ENCODE measurements around the gene THBS1.

THBS1 gene

DNA sequence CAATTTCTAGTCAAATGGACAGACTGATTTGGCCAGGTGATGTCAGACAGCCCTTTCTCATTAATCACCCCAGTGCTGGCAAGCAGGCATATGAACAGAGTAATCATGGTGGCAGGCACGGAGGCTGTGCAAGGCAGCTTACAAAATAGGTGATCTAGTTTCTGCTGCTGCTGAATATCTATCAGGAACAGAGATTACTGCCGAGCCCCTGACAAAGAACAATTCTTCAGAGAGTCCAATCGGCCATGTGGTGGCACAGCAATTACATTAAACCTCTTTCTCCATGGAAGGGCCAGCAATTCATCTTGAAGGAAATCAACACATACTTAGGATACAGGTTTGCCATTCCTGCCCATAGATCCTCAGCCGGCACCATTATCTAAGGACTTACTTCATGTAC lies 32.3 kb upstream of the THBS1 start (continued):
- TF ChIP-seq, protein P1, sequence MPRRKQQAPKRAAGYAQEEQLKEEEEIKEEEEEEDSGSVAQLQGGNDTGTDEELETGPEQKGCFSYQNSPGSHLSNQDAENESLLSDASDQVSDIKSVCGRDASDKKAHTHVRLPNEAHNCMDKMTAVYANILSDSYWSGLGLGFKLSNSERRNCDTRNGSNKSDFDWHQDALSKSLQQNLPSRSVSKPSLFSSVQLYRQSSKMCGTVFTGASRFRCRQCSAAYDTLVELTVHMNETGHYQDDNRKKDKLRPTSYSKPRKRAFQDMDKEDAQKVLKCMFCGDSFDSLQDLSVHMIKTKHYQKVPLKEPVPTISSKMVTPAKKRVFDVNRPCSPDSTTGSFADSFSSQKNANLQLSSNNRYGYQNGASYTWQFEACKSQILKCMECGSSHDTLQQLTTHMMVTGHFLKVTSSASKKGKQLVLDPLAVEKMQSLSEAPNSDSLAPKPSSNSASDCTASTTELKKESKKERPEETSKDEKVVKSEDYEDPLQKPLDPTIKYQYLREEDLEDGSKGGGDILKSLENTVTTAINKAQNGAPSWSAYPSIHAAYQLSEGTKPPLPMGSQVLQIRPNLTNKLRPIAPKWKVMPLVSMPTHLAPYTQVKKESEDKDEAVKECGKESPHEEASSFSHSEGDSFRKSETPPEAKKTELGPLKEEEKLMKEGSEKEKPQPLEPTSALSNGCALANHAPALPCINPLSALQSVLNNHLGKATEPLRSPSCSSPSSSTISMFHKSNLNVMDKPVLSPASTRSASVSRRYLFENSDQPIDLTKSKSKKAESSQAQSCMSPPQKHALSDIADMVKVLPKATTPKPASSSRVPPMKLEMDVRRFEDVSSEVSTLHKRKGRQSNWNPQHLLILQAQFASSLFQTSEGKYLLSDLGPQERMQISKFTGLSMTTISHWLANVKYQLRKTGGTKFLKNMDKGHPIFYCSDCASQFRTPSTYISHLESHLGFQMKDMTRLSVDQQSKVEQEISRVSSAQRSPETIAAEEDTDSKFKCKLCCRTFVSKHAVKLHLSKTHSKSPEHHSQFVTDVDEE (CRISPR knock-in tag; IDR thresholded peaks at IDR 0.05) = no peak
- no peak for TF ChIP-seq ZFP3 (CRISPR knock-in tag; IDR thresholded peaks at IDR 0.05)

DNA sequence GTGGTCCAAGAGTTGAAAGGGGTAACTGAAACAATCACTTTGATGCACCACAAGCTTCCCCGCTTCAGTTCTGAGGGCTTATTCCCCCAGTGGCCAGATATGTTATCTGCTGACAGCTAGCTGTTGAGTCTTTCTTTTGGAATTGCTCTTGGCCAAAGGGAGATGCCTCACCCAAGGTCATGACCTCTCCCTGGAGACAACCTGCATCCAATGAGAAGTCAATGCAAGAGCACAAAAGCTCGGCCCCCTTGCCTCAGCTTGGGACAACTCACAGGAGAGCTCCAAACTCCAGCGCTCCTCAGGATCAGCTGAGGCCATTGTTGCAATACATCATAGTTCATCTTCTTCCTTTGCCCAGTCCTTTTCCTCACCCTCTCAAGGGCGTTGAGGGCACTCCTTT lies 31.0 kb upstream of the THBS1 start:
- no peak for ATAC-seq
- no peak for TF ChIP-seq PPARA (CRISPR knock-in tag; IDR thresholded peaks at IDR 0.05; ENCODE audit: borderline replicate concordance)

DNA sequence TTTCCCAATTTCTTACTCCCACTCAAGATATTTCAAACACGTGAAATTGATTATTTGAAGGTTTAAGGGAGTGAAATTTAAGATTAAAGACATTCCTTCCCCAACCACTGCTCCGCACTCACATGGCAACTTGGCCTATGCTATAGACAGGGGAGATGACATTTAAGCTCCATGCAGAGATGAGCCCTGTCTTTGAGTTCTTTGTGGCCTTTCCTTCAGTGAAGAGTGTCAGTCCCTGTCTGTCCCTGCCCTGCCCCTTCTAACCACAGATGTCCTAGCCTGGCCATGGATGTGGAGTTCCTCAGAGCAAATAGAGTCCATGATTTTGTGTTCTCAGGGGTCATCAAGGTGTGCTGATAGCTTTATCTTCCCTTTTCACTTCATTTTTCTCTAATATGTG lies 29.4 kb upstream of the THBS1 start:
- TF ChIP-seq, protein P2, sequence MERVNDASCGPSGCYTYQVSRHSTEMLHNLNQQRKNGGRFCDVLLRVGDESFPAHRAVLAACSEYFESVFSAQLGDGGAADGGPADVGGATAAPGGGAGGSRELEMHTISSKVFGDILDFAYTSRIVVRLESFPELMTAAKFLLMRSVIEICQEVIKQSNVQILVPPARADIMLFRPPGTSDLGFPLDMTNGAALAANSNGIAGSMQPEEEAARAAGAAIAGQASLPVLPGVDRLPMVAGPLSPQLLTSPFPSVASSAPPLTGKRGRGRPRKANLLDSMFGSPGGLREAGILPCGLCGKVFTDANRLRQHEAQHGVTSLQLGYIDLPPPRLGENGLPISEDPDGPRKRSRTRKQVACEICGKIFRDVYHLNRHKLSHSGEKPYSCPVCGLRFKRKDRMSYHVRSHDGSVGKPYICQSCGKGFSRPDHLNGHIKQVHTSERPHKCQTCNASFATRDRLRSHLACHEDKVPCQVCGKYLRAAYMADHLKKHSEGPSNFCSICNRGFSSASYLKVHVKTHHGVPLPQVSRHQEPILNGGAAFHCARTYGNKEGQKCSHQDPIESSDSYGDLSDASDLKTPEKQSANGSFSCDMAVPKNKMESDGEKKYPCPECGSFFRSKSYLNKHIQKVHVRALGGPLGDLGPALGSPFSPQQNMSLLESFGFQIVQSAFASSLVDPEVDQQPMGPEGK (CRISPR knock-in tag; IDR thresholded peaks at IDR 0.05; ENCODE audit: borderline replicate concordance) = no peak
- TF ChIP-seq, protein P3, sequence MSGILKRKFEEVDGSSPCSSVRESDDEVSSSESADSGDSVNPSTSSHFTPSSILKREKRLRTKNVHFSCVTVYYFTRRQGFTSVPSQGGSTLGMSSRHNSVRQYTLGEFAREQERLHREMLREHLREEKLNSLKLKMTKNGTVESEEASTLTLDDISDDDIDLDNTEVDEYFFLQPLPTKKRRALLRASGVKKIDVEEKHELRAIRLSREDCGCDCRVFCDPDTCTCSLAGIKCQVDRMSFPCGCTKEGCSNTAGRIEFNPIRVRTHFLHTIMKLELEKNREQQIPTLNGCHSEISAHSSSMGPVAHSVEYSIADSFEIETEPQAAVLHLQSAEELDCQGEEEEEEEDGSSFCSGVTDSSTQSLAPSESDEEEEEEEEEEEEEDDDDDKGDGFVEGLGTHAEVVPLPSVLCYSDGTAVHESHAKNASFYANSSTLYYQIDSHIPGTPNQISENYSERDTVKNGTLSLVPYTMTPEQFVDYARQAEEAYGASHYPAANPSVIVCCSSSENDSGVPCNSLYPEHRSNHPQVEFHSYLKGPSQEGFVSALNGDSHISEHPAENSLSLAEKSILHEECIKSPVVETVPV (CRISPR knock-in tag; IDR thresholded peaks at IDR 0.05) = no peak
- TF ChIP-seq ARNTL (CRISPR knock-in tag; IDR thresholded peaks at IDR 0.05; ENCODE audit: borderline replicate concordance, low read depth) = no peak
- no peak for TF ChIP-seq BACH2 (CRISPR knock-in tag; IDR thresholded peaks at IDR 0.05; ENCODE audit: borderline replicate concordance)
- TF ChIP-seq, protein P4, sequence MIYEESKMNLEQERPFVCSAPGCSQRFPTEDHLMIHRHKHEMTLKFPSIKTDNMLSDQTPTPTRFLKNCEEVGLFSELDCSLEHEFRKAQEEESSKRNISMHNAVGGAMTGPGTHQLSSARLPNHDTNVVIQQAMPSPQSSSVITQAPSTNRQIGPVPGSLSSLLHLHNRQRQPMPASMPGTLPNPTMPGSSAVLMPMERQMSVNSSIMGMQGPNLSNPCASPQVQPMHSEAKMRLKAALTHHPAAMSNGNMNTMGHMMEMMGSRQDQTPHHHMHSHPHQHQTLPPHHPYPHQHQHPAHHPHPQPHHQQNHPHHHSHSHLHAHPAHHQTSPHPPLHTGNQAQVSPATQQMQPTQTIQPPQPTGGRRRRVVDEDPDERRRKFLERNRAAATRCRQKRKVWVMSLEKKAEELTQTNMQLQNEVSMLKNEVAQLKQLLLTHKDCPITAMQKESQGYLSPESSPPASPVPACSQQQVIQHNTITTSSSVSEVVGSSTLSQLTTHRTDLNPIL (CRISPR knock-in tag; IDR thresholded peaks at IDR 0.05; ENCODE audit: low read depth) = no peak
- TF ChIP-seq ZNF565 (CRISPR knock-in tag; conservative IDR thresholded peaks at IDR 0.05; ENCODE audit: low read depth) = no peak
- TF ChIP-seq OSR1 (CRISPR knock-in tag; IDR thresholded peaks at IDR 0.05) = no peak
- TF ChIP-seq CSDC2 (CRISPR knock-in tag; IDR thresholded peaks at IDR 0.05) = no peak
- TF ChIP-seq, protein P5, sequence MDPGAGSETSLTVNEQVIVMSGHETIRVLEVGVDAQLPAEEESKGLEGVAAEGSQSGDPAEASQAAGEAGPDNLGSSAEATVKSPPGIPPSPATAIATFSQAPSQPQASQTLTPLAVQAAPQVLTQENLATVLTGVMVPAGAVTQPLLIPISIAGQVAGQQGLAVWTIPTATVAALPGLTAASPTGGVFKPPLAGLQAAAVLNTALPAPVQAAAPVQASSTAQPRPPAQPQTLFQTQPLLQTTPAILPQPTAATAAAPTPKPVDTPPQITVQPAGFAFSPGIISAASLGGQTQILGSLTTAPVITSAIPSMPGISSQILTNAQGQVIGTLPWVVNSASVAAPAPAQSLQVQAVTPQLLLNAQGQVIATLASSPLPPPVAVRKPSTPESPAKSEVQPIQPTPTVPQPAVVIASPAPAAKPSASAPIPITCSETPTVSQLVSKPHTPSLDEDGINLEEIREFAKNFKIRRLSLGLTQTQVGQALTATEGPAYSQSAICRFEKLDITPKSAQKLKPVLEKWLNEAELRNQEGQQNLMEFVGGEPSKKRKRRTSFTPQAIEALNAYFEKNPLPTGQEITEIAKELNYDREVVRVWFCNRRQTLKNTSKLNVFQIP (CRISPR knock-in tag; IDR thresholded peaks at IDR 0.05; ENCODE audit: borderline replicate concordance, low read depth) = no peak

DNA sequence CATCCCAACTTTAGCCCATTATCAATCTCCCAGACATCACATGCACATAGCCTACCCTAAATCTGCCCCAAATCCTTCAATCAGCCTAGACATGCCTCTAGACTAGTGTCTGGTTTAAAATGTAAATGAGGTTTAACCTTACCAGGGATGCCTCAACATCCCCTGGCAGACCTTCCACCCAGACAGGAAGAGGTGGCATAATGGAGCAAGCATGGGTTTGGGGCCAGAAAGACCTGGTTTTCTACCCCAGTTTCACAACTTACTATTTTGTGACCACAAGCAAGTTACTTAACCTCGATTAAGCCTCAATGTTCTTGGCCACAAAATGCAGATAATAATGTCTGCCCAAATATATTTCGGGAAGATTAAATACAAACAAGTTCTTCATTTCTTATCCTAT lies 28.3 kb upstream of the THBS1 start:
- TF ChIP-seq ZNF70 (CRISPR knock-in tag; IDR thresholded peaks at IDR 0.05) (no peak), ZNF565 (CRISPR knock-in tag; conservative IDR thresholded peaks at IDR 0.05; ENCODE audit: low read depth) (no peak), CSDC2 (CRISPR knock-in tag; IDR thresholded peaks at IDR 0.05) (no peak), ZC3H10 (CRISPR knock-in tag; IDR thresholded peaks at IDR 0.05) (no peak), TCF4 (CRISPR knock-in tag; IDR thresholded peaks at IDR 0.05; ENCODE audit: borderline replicate concordance) (no peak)
- TF ChIP-seq, protein P5 (CRISPR knock-in tag; IDR thresholded peaks at IDR 0.05; ENCODE audit: borderline replicate concordance, low read depth) = no peak
- no peak for ATAC-seq

More for the DNA sequence above, 29.4 kb upstream of the THBS1 start:
- ATAC-seq = no peak

Measured in SK-N-SH treated with all-trans-retinoic acid at 6 μM for 48 hours (cell line).